GM21737 (cell line): ENCODE results near the gene HMX1.

Experiments
- ATAC-seq: cut with Tn5 transposase; IDR thresholded peaks from one replicate; pipeline ENCODE4 v1.9.1; 2021; ENCODE audit warnings: mild to moderate bottlenecking, moderate library complexity; ENCODE audit not compliant: unreplicated experiment

Gene HMX1

DNA sequence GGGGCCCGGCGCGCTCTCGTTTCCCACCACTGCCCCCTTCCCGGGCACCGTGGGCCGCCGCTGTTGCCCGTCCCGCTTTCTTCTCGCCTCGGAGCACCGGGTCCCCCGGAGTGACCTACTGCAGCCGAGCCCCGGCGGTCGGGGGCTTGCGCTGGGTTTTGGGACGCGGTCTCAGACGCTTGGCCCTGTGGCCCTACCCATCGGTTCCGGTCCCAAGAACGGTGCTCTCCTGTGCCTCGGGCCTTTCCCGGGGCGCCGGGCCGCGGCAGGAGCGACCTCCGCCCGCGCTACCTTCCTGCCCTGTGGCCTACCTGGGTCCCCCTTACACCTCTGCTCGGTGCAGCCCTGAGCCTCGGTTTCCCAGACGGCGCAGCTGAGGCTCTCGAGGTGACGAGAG lies 21.6 kb upstream of the HMX1 start:
- ATAC-seq = no peak

DNA sequence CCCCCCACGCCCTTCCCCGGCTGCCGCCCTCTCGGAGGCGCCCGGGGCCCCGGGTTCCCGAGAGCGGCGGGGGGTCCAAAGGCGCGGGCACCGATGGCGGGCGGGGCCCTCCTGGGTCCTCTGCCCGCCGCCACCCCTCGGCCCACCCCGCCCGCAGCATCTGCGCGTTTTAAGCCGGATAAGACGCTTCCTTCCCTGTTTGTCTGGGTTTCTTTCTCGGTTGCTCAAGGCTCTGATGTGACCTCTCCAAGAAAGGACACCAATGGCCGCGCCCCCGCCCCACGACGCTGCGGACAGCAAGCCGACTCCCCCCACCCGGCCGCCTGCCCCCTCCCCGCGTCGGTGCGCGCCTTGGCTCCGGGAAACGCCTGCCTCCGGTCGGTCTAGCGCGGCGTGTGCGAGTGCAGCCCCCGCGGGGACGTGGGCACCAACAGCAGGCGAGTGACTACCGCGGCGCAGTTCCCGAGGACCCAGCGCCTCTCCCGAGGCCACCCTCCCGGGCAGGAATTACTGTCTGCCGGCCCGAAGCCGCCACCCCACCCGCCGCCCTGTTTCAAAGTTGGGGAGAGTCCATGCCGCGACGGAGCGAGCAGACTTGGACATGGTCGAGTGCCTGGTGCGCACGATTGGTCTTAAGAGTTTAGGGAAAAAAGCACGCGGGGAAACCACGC lies 21.1 kb upstream of the HMX1 start:
- no peak for ATAC-seq

DNA sequence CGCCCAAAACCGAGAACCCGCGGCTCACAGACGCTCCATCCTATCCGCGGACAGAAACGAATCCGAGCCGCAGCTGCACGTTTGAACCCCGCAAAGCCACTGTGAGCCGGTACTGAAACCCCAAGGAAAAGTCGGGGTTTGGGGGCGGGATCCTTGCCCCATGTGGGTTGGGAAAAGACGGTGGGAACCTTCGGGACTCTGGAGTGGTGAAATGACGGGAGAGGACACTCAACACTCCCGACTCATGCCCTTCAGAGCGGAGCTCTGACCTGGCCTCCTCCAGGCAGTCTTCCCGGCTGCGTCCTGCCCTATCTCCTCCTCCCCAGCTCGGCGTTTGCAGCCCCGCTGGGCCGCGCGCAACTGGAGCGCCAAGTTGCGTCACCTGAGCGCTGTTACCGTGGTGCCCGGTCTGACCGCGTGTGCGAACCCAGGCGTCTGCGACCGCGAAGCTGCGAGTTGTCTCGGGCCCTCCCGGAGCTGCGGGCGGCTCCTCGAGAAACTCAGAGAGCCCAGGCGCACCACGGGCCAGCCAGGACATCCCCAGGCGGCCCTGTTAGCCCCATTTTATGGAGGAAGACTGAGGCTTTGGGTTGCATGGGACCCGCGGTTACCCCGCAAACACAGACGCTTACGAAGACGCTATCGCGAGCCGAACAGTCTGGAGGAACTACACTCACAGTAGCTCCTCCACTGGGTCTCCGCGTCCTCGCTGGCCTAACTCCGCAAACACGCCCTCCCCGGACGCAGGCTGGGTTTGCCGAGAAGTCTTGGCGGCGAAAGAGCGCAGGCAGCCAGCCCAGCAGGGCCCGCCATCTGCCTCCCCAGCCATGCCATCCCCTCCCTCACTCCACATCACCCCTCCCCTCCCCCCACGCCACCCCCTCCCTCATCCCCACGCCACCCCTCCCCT lies 20.3 kb upstream of the HMX1 start:
- no peak for ATAC-seq

GRCh38 chr4:8891255-8891645 lies 19.6 kb upstream of the HMX1 start:
- ATAC-seq = no peak

GRCh38 chr4:8888856-8889255 lies 17.2 kb upstream of the HMX1 start:
- no peak for ATAC-seq

GRCh38 chr4:8886612-8887406 lies 15.2 kb upstream of the HMX1 start:
- no peak for ATAC-seq

GRCh38 chr4:8882239-8882638 lies 10.6 kb upstream of the HMX1 start:
- no peak for ATAC-seq

- ATAC-seq = no peak
Measured at GRCh38 chr4:8880851-8881250, 9.2 kb upstream of the HMX1 start.

DNA sequence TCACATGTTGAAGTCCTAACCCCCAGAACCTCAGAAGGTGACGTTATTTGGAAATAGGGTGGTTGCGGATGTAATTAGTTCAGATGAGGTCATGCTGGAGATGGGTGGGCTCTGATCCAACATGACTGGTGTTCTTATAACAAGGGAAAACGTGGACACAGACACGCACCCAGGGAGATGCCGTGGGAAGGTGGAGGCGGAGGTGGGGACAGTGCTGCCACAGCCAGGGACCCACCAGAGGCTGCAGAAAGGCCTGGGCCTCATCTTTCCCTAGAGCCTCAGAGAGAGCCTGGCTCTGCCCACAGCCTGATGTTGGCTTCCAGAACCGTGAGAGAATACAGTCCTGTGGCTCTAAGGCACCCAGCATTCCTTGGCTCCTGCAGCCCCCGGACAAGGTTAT lies 7.9 kb upstream of the HMX1 start:
- no peak for ATAC-seq

DNA sequence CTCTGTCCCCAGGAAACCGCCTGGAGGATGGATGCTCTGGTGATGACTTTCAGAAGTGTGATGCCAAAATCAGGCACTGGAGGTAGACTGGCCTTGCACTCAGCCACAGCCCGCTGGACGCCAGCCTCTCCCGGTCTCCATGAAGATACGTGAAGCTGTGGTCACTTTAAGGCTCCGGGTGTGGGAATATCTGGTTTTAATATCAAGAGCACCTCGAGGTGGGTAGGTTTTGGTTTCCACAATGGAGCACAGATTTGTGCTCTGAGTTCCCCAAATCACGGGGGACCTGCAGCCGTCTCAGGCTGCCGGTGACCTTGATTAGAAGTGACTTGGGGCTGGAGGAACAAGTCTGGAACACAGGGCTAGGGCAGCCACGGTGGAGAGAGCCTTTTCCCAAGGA lies 6.8 kb upstream of the HMX1 start:
- ATAC-seq = no peak

DNA sequence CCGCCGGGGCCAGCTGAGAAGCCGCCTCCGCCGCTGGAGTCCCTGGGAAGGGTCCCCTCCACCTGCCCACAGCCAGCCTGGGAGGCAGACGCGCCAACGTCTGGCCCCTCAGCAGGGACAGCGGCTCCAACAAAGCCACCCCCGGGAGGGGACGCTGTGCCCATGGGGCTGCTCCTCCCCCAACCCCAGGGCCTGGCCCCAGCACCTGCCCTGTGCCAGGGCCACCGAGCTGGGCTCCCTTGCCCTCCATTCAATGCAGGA lies 6.1 kb upstream of the HMX1 start:
- ATAC-seq = no peak

DNA sequence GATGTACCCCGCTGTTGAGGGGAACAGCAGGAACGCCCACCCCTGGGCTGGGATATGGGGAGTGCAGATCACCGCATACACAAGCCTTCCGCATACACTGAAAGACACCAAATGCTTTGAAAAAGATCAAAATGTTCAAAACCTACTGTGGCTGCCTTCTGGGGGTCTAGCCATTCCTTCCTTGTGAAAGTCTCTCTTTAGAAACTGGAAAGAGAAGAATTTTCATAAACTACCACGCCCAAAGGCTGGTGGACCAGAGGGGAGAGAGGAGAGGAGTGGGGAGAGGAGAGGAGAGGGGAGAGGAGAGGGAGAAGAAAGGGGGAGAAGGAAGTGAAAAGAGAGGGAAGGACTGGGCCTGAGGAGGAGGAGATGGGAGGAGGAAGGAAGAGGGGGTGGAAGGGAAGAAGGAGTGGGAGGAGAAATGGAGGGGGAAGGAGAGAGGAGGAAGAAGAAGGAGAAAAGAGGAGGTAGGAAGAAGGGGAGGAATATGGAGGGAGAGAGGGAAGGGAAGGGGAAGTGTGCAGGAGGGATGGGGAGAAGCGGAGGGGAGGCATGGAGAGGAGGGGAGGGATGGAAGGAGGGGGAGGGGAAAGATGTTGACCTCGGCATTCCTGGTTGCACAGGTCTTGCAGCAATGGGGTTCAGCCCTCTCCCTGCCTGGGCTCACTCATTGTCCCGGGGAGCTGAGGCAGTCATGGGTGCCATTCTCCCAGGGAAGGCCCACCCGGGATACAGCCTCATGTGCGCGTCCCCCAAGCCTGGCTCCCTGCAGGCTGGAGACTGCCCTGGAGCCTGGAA lies 5.5 kb upstream of the HMX1 start:
- ATAC-seq = no peak

GRCh38 chr4:8874896-8875680 lies 3.4 kb upstream of the HMX1 start:
- no peak for ATAC-seq

GRCh38 chr4:8874003-8874895 lies 2.6 kb upstream of the HMX1 start:
- ATAC-seq = no peak

DNA sequence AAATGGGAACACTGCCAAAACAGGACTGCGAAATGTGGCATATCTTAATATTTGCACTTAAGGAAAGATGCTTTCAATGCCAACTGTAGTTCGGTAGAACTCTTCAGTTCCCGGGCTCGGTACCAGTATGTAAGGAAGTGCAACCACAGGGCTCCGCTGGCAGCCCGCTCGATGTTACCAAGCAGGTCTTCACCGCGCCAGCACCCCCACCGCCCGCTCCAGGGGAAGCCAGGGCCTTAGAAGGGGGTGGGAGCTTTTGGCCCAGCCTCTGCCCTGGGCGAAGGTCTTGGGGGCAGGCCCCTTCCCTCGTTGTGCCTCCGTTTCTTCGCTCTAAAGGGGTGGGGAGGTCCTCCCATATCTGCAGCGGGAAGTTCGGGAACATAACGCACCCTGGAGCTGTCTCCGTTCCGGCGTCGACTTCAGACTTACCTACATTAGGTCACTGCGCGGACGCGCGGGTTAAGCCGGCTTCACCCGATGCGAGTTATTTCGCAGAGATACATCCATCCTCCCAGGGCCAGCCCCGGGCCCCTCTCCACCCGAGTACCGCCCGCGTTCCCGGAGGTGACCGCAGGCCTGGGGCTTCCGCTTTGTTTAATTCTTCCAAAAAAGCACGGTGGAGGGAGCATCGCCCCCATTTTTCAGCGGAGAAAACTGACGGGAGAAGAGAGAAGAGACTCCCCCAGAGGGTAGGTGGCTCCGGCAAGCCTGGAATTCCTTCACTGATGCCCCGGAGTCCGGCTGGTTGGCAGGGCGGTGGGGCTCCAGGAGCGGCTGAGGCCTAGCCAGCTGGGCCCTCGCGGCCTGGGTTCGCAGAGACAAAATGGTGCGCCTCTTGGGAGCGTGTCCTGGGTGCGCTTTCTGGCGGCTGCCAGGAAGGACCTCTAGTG lies 1.0 kb upstream of the HMX1 start:
- ATAC-seq = no peak

GRCh38 chr4:8870647-8871416 lies 807 bp downstream of the HMX1 start:
- ATAC-seq = no peak

GRCh38 chr4:8869898-8870646 lies 1.6 kb downstream of the HMX1 start:
- ATAC-seq = no peak
